Embryonic facial prominence (tissue), 1 donor: Measurements from ENCODE around the gene SLC5A8.
"Not testable (repeated sequence)": the region's sequence is repeated elsewhere in the genome, so short reads cannot be mapped to it uniquely, and the experiment has no call there.

Experiments
- DNase-seq: peaks from one replicate; pipeline ENCODE4 v3.0.0-alpha.2; 2016; ENCODE audit errors: extremely low spot score

Gene SLC5A8

GRCh38 chr12:101173197-101173749, 36.8 kb downstream of the SLC5A8 start:
- DNase-seq, result no peak

DNA sequence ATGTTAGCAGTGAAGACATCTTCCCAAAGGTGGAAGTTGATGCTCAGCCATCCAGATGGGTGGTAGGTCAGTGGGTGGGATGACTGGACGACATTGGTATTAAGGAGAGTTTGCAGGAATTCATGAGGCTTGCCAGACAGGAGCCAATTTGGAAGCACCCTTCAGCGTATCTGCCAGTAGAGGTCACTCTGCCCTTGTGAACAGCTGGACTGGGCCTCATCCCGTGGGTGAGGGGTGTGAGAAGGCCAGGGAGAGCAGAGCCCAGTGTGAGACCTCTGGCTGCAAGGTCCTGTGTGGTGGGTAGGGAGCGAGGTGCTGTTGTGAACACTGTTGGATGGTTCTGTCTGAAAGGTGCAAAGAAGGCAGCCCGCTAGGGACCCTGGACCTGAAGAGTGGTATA, 37.7 kb downstream of the SLC5A8 start:
- DNase-seq, result no peak

DNA sequence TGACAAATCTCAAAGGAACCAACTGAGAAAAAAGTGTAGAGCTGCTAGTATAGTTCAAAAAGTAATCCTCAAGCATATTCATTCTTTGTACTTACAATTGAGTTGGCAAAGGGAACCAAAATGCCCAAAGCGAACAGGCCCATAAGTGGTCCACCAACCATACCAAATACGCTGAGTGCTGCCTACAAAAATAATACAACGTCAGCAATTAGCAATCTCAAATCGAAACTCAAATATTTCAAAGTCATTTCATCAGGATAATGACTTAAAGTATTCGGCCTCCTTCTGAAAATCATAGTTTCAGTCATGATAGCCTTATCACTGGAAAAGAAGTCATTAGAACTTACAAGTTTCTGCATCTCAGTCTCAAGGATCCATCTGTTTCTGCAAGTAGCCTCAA, 42.0 kb downstream of the SLC5A8 start:
- DNase-seq, result no peak

GRCh38 chr12:101166866-101167265, 43.2 kb downstream of the SLC5A8 start:
- DNase-seq, result no peak

- DNase-seq, result no peak
Observed at GRCh38 chr12:101165319-101165718, 44.7 kb downstream of the SLC5A8 start.

DNA sequence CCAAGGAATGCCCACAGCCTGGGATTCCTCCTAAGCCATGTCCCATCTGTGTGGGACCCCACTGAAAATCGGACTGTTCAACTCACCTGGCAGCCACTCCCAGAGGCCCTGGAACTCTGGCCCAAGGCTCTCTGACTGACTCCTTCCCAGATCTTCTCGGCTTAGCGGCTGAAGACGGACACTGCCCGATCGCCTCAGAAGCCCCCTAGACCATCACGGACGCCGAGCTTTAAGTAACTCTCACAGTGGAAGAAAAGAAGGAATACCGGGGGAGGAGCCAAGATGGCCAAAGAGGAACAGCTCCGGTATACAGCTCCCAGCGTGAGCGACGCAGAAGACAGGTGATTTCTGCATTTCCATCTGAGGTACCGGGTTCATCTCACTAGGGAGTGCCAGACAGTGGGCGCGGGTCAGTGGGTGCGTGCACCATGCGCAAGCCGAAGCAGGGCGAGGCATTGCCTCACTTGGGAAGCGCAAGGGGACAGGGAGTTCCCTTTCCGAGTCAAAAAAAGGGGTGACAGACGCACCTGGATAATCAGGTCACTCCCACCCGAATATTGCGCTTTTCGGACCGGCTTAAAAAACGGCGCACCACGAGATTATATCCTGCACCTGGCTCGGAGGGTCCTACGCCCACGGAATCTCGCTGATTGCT, 64.1 kb downstream of the SLC5A8 start:
- DNase-seq, result not testable (repeated sequence)

DNA sequence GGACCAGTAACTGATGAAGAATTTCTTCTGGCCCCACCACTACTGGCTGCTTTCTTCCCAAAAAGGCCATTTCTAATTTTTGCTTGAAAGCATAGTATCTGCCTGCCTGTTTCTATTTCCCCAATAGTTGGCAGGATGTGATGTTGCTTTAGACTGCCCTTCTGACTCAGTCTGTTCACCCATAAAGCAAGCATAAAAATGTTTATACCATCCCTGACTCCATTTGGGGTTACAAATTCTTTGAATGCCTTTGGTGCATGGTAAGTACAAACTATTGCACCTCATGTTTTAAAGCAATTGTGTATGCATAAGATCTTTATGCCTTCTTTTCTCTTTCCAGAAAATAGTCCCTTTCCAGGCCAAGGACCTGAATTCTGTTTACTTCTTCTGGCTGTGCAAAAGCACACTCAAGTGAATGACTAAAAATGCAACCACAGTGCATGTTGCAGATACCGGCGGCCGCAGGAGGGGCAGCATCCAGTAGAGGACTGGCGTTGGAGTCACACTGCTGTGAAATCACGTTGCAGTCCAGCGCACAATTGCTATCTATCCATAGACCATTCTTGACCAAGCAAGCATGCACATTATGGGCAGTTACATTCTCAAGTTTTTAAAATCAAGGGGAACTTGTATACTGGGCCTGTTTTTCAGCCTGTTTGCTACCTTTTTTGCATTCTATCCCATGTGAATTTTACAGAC, 82.4 kb downstream of the SLC5A8 start:
- no peak for DNase-seq

DNA sequence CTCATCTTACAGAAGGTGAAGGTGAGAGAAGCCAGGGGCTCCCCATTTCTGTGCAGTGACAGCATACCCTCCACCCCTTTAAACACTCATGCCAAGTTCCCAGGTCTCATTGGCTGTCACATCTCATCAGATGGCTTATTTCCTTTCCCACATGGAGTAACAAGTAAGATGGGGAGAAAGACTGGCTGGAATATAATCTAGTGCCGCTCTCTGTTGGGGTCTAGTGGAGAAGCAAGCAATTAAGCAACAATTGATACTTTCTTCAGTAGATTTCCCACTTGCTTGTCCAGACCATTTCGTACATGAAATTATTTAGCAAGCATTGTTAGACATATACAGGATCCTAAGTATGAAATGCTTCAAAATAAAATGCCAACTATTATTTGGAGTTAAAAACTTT, 92.2 kb downstream of the SLC5A8 start:
- DNase-seq, result no peak

- DNase-seq, result no peak
Observed at GRCh38 chr12:101116911-101117310, 93.1 kb downstream of the SLC5A8 start.

DNA sequence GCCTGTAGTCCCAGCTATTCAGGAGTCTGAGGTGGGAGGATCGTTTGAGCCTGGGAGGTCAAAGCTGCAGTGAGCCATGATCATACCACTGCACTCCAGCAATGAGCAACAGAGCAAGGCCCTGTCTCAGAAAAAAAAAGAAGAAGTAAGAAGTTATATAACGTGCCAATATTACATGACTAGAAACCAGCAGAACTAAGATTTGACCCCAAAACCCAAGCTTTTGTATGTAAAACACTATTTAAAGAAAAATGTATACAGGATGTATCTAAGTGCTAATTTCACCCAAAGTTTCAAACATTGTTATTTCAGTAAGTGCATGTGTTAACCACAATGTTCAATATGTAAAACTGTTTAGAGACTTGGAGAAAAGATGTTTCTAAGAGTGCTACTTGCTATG, 94.7 kb downstream of the SLC5A8 start:
- no peak for DNase-seq

GRCh38 chr12:101111441-101111840, 98.6 kb downstream of the SLC5A8 start:
- no peak for DNase-seq

DNA sequence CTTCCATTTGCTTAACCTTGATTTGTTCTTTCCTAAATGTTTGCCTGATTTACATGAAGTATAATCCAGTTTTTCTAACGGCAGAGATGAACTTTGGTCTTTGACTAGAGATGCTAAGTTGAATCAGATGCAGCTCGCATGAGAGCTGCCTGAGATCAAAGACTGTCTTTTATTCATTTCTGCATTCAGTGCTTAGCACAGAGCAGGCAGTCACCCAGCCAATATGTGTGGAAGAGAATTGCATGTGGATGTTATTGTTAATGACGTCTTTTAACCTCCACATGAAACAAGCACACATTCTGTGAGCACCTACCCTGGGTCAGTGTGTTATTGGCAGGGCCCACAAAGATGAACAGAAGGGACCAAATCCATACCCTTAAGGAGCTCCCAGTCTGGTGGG, 99.2 kb downstream of the SLC5A8 start:
- no peak for DNase-seq

- no peak for DNase-seq
Observed at GRCh38 chr12:101108130-101108529, 101.9 kb downstream of the SLC5A8 start.

DNA sequence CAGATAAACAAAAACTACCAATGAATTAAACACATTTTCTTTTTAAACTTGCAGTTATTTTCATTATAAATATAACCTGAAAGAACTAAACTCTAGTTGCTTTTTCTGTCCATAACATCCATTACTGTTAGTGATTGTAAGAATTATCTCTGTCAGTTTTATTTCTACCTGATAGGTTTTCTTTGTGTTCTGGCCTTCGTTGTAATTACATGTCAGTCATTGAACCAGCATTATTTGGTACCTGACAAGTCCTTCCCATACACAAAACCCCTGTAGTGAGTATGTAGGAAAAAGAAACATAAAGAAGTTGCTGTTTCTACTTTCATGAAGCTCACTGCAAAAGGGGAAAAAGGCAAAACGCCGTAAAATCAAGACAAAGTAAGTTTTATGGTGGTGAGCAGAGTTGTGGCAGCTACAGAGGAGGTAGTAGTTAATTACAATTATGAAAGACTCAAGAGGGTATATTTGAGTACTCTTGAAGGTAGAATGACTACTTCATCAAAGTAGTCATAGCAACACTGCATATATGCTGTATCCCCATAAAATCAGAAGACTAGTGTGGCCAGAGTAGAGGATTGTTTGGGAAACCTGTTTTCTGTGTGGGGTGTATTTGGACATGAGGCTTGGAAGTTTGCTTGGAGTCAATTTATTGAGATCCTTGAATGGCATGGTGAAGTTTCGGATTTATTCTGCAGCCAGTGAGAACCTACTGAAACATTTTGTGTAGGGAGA, 102.8 kb downstream of the SLC5A8 start:
- no peak for DNase-seq
